Right renal cortex interstitium (tissue), 3 donors: ENCODE results near the gene UST. TPM values are rescaled to one million over a fixed set of nuclear protein-coding genes. Genes with fewer than 3 reads are reported as not detected.
"Not testable (repeated sequence)": the region's sequence is repeated elsewhere in the genome, so short reads cannot be mapped to it uniquely, and the experiment has no call there.

Experiments used
- DNase-seq, 3 donors: peaks; one replicate each; pipeline ENCODE4 v3.0.0-alpha.2; 2013; ENCODE audit warnings: low read depth in 3 of 3, low spot score in 2 of 3
- polyA plus RNA-seq, 3 donors: library from polyadenylated mRNA; unstranded; fragments of 120-200 nt; gene quantifications; one replicate each; pipeline ENCODE4 v1.2.1, GENCODE V29; 2013; ENCODE audit not compliant: insufficient read length in 3 of 3

The UST gene
- polyA plus RNA-seq, 3 donors = 11.0 to 11.7 (median 11.1) TPM

GRCh38 chr6:148735989-148736388, 10.8 kb upstream of the UST start:
- DNase-seq = no peak

DNA sequence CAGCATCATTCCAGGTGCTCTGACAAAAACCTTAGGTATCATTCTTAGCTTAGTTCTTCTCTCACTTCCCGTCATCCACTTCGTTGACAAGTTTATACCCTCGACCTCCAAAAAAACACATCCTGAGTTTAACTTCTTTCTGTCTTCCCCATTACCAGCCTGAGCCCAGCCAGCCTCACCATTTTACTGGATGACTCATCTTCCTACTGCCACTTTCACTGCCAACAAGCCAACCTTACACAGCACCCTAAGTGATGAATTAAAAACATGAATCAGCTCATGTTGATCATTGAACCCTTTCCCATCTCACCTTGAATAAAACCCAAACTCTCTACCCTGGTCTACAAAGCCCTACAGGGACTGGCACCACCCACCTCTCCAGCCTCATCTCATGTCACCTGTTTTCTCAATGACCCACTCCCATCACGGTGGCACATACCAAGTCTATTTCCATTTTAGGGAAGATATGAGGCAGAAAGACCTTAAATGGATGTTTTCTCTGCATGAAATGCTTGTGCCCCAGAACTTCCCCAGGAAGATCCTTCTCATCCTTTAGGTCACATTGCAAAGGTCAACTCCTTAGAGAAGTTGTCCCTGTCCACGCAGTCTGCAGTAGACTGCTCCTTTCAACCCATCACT, 9.9 kb upstream of the UST start:
- DNase-seq = no peak

GRCh38 chr6:148737806-148738205, 9.0 kb upstream of the UST start:
- DNase-seq = no peak

DNA sequence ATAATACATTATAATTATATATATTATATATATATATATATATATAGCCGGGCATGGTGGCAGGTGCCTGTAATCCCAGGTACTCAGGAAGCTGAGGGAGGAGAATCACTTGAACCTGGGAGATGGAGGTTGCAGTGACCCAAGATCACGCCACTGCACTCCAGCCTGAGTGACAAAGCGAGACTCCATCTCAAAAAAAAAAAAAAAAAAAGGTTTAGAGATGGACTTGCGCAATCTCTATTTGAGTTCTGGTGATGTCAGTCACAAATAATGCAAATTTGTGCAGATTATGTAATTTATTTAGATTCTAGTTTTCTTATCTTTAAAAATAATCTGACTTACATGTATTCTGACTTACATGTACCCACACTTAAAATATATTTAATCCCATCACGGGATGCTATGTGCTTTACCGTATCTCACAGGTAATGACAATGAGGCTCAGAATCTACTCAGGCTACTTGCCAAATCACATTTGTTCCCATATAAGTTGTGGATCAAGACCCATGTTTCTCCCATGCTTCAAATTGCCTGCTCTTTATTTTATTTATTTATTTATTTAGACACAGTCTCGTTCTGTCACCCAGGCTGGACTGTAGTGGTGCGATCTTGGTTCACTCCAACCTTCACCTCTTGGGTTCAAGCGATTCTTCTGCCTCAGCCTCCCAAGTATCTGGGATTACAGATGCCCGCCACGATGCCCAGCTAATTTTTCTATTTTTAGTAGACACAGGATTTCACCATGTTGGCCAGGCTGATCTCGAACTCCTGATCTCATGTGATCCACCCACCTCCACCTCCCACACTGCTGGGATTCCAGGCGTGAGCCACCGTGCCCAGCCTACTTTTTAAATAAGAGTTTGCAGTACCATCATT, 7.6 kb upstream of the UST start:
- DNase-seq = no peak

GRCh38 chr6:148739822-148740128, 7.1 kb upstream of the UST start:
- DNase-seq = no peak

GRCh38 chr6:148743476-148743875, 3.4 kb upstream of the UST start:
- no peak for DNase-seq

DNA sequence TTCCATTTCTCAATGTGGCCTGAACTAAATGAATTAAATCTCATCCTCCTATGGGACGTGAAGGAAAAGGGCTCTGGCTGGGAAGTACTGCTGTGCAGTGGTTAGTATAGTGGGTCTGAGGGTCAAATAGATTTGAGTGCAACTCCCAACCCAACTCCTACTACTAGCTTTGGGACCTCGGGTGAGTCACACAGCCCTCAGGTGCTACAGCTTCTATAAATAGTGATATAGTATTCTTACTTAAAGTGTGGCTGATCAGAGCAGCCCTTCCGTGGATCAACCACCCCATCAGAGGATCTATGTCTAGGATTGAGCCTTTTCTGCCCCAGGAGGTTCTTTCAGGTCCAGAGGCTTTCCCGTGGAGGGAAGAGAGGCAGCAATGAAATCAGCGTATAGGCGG, 904 bp upstream of the UST start:
- DNase-seq = no peak

GRCh38 chr6:148747145-148747470, 278 bp downstream of the UST start:
- DNase-seq = no peak

- no peak for DNase-seq
Measured at GRCh38 chr6:148747471-148748165, 788 bp downstream of the UST start.

DNA sequence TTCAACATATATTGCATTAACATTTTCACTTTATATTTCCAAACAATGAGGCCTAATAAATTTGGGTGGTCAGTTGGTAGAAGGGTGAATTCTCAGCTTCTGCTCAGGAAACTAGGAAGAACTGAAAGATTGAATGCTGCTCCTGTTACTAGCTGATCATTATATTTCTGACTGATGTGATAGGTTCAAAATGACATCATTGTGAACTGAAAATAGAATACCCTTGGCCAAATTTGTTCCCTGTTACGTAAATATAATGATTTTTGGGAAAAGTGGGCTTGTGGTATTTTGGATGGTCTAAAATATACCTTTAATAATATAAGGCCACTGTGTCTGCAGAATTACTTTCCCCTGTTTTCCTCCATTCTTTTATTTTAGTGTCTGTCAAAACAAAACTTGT, 2.8 kb downstream of the UST start:
- DNase-seq = no peak

- no peak for DNase-seq
Measured at GRCh38 chr6:148750838-148751792, 4.3 kb downstream of the UST start.

GRCh38 chr6:148751793-148752170, 5.0 kb downstream of the UST start:
- no peak for DNase-seq

DNA sequence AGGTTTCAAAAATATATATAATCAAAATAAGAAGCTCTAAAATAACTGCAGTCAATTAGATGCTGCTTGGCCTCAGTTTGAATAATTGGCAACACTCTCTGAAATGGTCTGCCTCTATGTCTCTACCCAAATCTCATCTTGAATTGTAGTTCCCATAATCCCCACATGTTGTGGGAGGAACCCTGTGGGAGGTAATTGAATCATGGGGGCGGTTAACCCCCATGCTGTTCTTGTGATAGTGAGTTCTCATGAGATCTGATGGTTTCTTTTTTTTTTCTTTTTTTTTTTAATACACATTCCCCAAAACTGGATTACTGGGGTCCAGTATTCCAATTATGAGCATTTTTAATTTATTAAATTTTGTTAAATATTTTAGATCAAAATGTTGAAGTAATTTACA, 8.5 kb downstream of the UST start:
- DNase-seq = not testable (repeated sequence)

DNA sequence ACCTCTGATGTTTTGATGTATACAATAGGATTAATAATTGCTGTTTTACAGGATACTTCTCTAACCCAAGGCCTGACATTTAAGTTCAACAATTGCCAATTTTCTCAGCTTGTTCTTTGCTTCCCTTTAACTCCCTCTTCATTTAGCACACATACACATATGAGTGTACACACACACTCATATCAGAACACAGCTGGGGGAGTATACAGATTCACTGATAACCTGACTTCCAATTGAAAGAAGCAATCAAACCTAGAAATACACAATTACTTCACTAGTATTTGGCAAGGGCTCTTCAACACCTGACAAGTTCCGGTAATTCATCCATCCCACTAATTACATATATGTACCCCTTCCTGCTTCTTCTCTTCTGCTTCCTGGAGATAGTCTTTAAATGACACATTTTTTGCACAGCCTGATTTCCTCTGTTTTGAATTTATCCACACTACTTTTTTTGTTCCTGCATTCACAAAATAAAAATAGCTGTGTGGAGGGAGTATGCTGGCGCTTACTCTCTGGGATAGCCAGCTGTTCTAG, 11.2 kb downstream of the UST start:
- DNase-seq = no peak

DNA sequence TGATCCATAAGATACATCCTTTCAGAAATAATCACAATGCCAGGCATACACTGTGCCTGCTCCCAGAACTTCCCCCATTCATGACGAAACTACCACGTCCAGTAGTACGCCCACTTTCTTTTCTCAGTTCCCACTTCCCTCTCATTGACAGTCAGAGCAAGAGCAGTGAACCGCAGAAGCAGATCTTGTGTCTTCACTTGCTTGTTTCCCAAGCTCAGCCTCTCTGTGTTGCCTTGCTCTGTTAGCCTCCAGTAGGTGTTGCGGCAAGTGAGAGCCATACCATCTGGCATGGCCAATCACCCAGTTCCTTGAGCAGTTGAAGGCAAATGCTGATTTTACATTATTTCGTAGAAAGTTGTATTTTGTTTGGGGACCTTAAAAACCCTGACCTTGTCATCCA, 11.7 kb downstream of the UST start:
- no peak for DNase-seq

- DNase-seq = no peak
Measured at GRCh38 chr6:148760258-148760534, 13.4 kb downstream of the UST start.

- DNase-seq = no peak
Measured at GRCh38 chr6:148760568-148761526, 14.0 kb downstream of the UST start.

- DNase-seq = no peak
Measured at GRCh38 chr6:148761527-148762011, 14.7 kb downstream of the UST start.

GRCh38 chr6:148762231-148762630, 15.4 kb downstream of the UST start:
- DNase-seq = no peak
